Glutamatergic neuron (in vitro differentiated cells): ENCODE results near the gene IKZF3. TPM values are rescaled to one million over a fixed set of nuclear protein-coding genes. Genes with fewer than 3 reads are reported as not detected.

ENCODE experiments used
- DNase-seq: peaks from one replicate; pipeline ENCODE4 v3.0.0; 2022
- H3K27ac Mint-ChIP-seq: one replicate; pipeline ENCODE4 v1.8.0; 2020; ENCODE audit warnings: mild to moderate bottlenecking, mixed read lengths, inconsistent platforms; ENCODE audit not compliant: unreplicated experiment
- H3K27me3 Mint-ChIP-seq: one replicate; pipeline ENCODE4 v1.8.0; 2020; ENCODE audit warnings: mild to moderate bottlenecking, moderate library complexity, mixed read lengths, inconsistent platforms; ENCODE audit not compliant: unreplicated experiment
- H3K36me3 Mint-ChIP-seq: one replicate; pipeline ENCODE4 v1.8.0; 2020; ENCODE audit warnings: mild to moderate bottlenecking, mixed read lengths, inconsistent platforms; ENCODE audit not compliant: unreplicated experiment
- H3K4me1 Mint-ChIP-seq: one replicate; pipeline ENCODE4 v1.8.0; 2020; ENCODE audit warnings: mild to moderate bottlenecking, low read depth, mixed read lengths, inconsistent platforms; ENCODE audit not compliant: unreplicated experiment
- H3K4me3 Mint-ChIP-seq: one replicate; pipeline ENCODE4 v1.8.0; 2020; ENCODE audit warnings: mild to moderate bottlenecking, mixed read lengths, inconsistent platforms; ENCODE audit not compliant: unreplicated experiment
- H3K9me3 Mint-ChIP-seq: one replicate; pipeline ENCODE4 v1.8.0; 2020; ENCODE audit warnings: mild to moderate bottlenecking, moderate library complexity, mixed read lengths, inconsistent platforms; ENCODE audit not compliant: unreplicated experiment
- total RNA-seq: library from RNA; stranded (reverse); fragmentation: NEBNext Ultra II Directional; extraction: Animal tissue kit (Norgen Biotek cat#: 25700); gene quantifications from one replicate; pipeline ENCODE4 v1.2.1, GENCODE V29; 2021; ENCODE audit not compliant: unreplicated experiment
- TF ChIP-seq, protein P1 (sequence below): fragments of 200-600 bp; sonication (generic); IDR thresholded peaks from one replicate; pipeline ENCODE4 v1.5.0; 2021; ENCODE audit not compliant: partially characterized antibody, unreplicated experiment

IKZF3 gene
- total RNA-seq, 1 donor from 2014 or later = not detected

- H3K36me3 Mint-ChIP-seq = no peaks in the 10 kb centered on the region
- H3K27me3 Mint-ChIP-seq = peaks cover 5% of the 10 kb centered on the region
- no peak overlapping the region for H3K4me3 Mint-ChIP-seq
- TF ChIP-seq, protein P1, sequence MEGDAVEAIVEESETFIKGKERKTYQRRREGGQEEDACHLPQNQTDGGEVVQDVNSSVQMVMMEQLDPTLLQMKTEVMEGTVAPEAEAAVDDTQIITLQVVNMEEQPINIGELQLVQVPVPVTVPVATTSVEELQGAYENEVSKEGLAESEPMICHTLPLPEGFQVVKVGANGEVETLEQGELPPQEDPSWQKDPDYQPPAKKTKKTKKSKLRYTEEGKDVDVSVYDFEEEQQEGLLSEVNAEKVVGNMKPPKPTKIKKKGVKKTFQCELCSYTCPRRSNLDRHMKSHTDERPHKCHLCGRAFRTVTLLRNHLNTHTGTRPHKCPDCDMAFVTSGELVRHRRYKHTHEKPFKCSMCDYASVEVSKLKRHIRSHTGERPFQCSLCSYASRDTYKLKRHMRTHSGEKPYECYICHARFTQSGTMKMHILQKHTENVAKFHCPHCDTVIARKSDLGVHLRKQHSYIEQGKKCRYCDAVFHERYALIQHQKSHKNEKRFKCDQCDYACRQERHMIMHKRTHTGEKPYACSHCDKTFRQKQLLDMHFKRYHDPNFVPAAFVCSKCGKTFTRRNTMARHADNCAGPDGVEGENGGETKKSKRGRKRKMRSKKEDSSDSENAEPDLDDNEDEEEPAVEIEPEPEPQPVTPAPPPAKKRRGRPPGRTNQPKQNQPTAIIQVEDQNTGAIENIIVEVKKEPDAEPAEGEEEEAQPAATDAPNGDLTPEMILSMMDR = no peak
- H3K9me3 Mint-ChIP-seq = no peaks in the 10 kb centered on the region
- no peaks in the 10 kb centered on the region for H3K4me1 Mint-ChIP-seq
- no peak for DNase-seq
- H3K27ac Mint-ChIP-seq = no peak overlapping the region
Measured at GRCh38 chr17:39799395-39799794, 64.7 kb downstream of the IKZF3 start.

DNA sequence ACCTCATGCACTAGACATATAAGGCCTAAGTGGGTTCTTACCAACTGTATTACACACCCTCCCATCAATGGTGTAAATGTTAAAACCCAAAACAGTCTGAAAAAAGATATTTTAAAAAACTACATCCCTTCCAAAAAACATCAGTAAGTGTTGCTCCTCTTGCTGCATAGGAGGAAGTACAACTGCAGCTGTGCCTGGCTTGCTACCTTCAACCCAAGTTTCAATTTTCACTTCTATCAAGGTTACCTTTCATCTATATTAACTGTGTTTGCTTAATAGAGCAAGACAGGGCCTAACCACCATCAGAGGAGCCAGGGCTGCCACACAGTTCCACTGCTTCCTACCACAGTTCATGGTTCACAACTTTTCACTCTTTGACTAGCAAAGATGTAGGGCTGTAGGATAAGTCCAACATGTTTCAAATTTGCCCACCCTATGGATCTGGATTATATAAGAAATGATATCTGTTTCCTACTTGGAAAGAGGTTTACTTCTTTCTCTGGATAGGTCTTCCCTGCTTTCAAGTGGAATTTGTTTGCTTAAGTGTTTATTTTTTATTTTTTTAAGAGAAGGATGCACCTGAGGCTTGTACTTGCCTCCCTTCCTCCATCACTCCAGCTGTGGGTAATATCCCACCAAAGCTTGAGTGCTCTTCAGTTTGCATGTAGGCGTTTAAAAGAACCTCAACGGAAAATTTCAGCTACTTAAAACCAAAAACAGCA is 69.7 kb downstream of the IKZF3 start:
- Mint-ChIP-seq H3K4me1 (peaks cover 5% of the 10 kb centered on the region), H3K27ac (no peak overlapping the region), H3K4me3 (no peak overlapping the region), H3K36me3 (no peaks in the 10 kb centered on the region), H3K9me3 (no peaks in the 10 kb centered on the region), H3K27me3 (peaks cover 3% of the 10 kb centered on the region)
- DNase-seq = no peak
- TF ChIP-seq, protein P1 = no peak

- TF ChIP-seq, protein P1 = no peak
- Mint-ChIP-seq H3K36me3 (no peaks in the 10 kb centered on the region), H3K4me3 (no peak overlapping the region), H3K9me3 (no peaks in the 10 kb centered on the region), H3K27me3 (peaks cover 3% of the 10 kb centered on the region), H3K27ac (no peak overlapping the region), H3K4me1 (peaks cover 5% of the 10 kb centered on the region)
- DNase-seq = no peak
Measured at GRCh38 chr17:39793301-39793872, 70.7 kb downstream of the IKZF3 start.

GRCh38 chr17:39792526-39793221 is 71.4 kb downstream of the IKZF3 start:
- no peaks in the 10 kb centered on the region for H3K27me3 Mint-ChIP-seq
- peaks cover 5% of the 10 kb centered on the region for H3K4me1 Mint-ChIP-seq
- TF ChIP-seq, protein P1 = no peak
- H3K36me3 Mint-ChIP-seq = no peaks in the 10 kb centered on the region
- H3K4me3 Mint-ChIP-seq = no peak overlapping the region
- DNase-seq = no peak
- no peak overlapping the region for H3K27ac Mint-ChIP-seq
- H3K9me3 Mint-ChIP-seq = no peaks in the 10 kb centered on the region
